H9 (cell line): ENCODE data around the gene CRYBA2. TPM values are rescaled to one million over a fixed set of nuclear protein-coding genes. Genes with fewer than 3 reads are reported as not detected.

ENCODE experiments used
- DNase-seq: peaks from one replicate; pipeline ENCODE4 v3.0.0-alpha.2; 2017
- H2AFZ ChIP-seq: one replicate; pipeline ENCODE4 v1.6.1; 2013; ENCODE audit warnings: mild to moderate bottlenecking, low read length, control low read depth, moderate library complexity
- H2AK5ac ChIP-seq: 2 replicates; pipeline ENCODE4 v1.6.1; 2013; ENCODE audit warnings: low read length, control low read depth, mixed read lengths; ENCODE audit not compliant: insufficient read length
- H2BK120ac ChIP-seq: one replicate; pipeline ENCODE4 v1.6.1; 2013; ENCODE audit warnings: low read depth, mild to moderate bottlenecking, low read length, control low read depth, inconsistent platforms; ENCODE audit not compliant: poor library complexity, severe bottlenecking
- H2BK12ac ChIP-seq: 2 replicates; pipeline ENCODE4 v1.6.1; 2013; ENCODE audit warnings: low read length, control low read depth, mixed read lengths, low read depth; ENCODE audit not compliant: insufficient read length
- H2BK15ac ChIP-seq: 2 replicates; pipeline ENCODE4 v1.6.1; 2013; ENCODE audit warnings: low read depth, low read length, control low read depth
- H2BK20ac ChIP-seq: one replicate; pipeline ENCODE4 v1.6.1; 2013; ENCODE audit warnings: low read depth, mild to moderate bottlenecking, low read length, control low read depth, inconsistent platforms; ENCODE audit not compliant: poor library complexity, severe bottlenecking
- H2BK5ac ChIP-seq: 2 replicates; pipeline ENCODE4 v1.6.1; 2013; ENCODE audit warnings: low read length, control low read depth, mixed read lengths; ENCODE audit not compliant: insufficient read length
- H3K14ac ChIP-seq: 2 replicates; pipeline ENCODE4 v1.6.1; 2013; ENCODE audit warnings: low read length, control low read depth; ENCODE audit not compliant: insufficient read depth
- H3K18ac ChIP-seq: 2 replicates; pipeline ENCODE4 v1.6.1; 2013; ENCODE audit warnings: low read depth, mild to moderate bottlenecking, mixed read lengths, low read length, control low read depth; ENCODE audit not compliant: insufficient read length
- H3K23ac ChIP-seq: 2 replicates; pipeline ENCODE4 v1.6.1; 2013; ENCODE audit warnings: low read length, control low read depth, mixed read lengths, low read depth; ENCODE audit not compliant: insufficient read length
- H3K23me2 ChIP-seq: 2 replicates; pipeline ENCODE4 v1.6.1; 2013; ENCODE audit warnings: low read depth, mild to moderate bottlenecking, mixed read lengths, low read length, control low read depth; ENCODE audit not compliant: insufficient read length, poor library complexity, severe bottlenecking
- H3K27ac ChIP-seq: 2 replicates; pipeline ENCODE4 v1.5.1; 2013; ENCODE audit warnings: low read length, control low read depth, mixed read lengths, low read depth; ENCODE audit not compliant: insufficient read length
- H3K27me3 ChIP-seq: 2 replicates; pipeline ENCODE4 v1.6.1; 2013; ENCODE audit warnings: low read length, control low read depth, inconsistent platforms; ENCODE audit not compliant: insufficient read depth
- H3K4ac ChIP-seq: 2 replicates; pipeline ENCODE4 v1.6.1; 2013; ENCODE audit warnings: low read depth, mild to moderate bottlenecking, control low read depth, inconsistent platforms, low read length, moderate library complexity
- H3K4me1 ChIP-seq: 2 replicates; pipeline ENCODE4 v1.6.1; 2013; ENCODE audit warnings: low read length, control low read depth, inconsistent platforms; ENCODE audit not compliant: insufficient read depth
- H3K4me2 ChIP-seq: 2 replicates; pipeline ENCODE4 v1.6.1; 2013; ENCODE audit warnings: low read length, control low read depth, mixed read lengths; ENCODE audit not compliant: insufficient read length, insufficient read depth
- H3K56ac ChIP-seq: 2 replicates; pipeline ENCODE4 v1.6.1; 2013; ENCODE audit warnings: low read depth, mild to moderate bottlenecking, mixed read lengths, low read length, control low read depth; ENCODE audit not compliant: insufficient read length
- H3K79me1 ChIP-seq: 2 replicates; pipeline ENCODE4 v1.6.1; 2013; ENCODE audit warnings: low read depth, mild to moderate bottlenecking, moderate library complexity, low read length, control low read depth, inconsistent platforms; ENCODE audit not compliant: insufficient read depth, poor library complexity, severe bottlenecking
- H3K79me2 ChIP-seq: 2 replicates; pipeline ENCODE4 v1.6.1; 2013; ENCODE audit warnings: low read length, control low read depth, inconsistent platforms; ENCODE audit not compliant: insufficient read depth
- H3K9ac ChIP-seq: 2 replicates; pipeline ENCODE4 v1.6.1; 2013; ENCODE audit warnings: low read length, control low read depth, mixed read lengths; ENCODE audit not compliant: insufficient read length; ENCODE audit errors: extremely low read depth
- H3K9me3 ChIP-seq: one replicate; pipeline ENCODE4 v1.6.1; 2013; ENCODE audit warnings: low read depth, low read length, inconsistent platforms; ENCODE audit not compliant: control insufficient read depth
- H3T11ph ChIP-seq: one replicate; pipeline ENCODE4 v1.6.1; 2013; ENCODE audit warnings: mild to moderate bottlenecking, low read length, control low read depth, inconsistent platforms
- H4K20me1 ChIP-seq: one replicate; pipeline ENCODE4 v1.6.1; 2013; ENCODE audit not compliant: control insufficient read depth, insufficient read length, insufficient read depth
- H4K5ac ChIP-seq: 2 replicates; pipeline ENCODE4 v1.6.1; 2013; ENCODE audit warnings: low read depth, mild to moderate bottlenecking, mixed read lengths, low read length, control low read depth; ENCODE audit not compliant: insufficient read length
- H4K8ac ChIP-seq: replicated peaks from 2 replicates; pipeline ENCODE4 v1.6.1; 2013; ENCODE audit warnings: low read length, control low read depth, mixed read lengths, low read depth; ENCODE audit not compliant: insufficient read length
- H4K91ac ChIP-seq: 2 replicates; pipeline ENCODE4 v1.6.1; 2013; ENCODE audit warnings: low read depth, mild to moderate bottlenecking, moderate library complexity, mixed read lengths, low read length, control low read depth; ENCODE audit not compliant: insufficient read length
- H3K27ac Mint-ChIP-seq, 3 experiments: 2 replicates in 2 of 3; 3 replicates in 1 of 3; pipeline ENCODE4 v1.8.0; 2020 to 2021; ENCODE audit warnings: mixed read lengths in 3 of 3, mild to moderate bottlenecking in 1 of 3, moderate library complexity in 1 of 3
- H3K27me3 Mint-ChIP-seq: 2 replicates; pipeline ENCODE4 v1.8.0; 2021; ENCODE audit warnings: low read depth, mild to moderate bottlenecking, moderate library complexity, mixed read lengths
- H3K36me3 Mint-ChIP-seq, 3 experiments: 2 replicates in 2 of 3; 3 replicates in 1 of 3; pipeline ENCODE4 v1.8.0; 2020 to 2021; ENCODE audit warnings: low read depth in 3 of 3, mixed read lengths in 3 of 3; ENCODE audit not compliant: insufficient read depth in 1 of 3
- H3K4me1 Mint-ChIP-seq, 2 experiments: 2 replicates each; pipeline ENCODE4 v1.8.0; 2020; ENCODE audit warnings: mixed read lengths in 2 of 2
- H3K4me3 Mint-ChIP-seq, 2 experiments: 2 replicates in 1 of 2; 3 replicates in 1 of 2; pipeline ENCODE4 v1.8.0; 2020 to 2021; ENCODE audit warnings: mild to moderate bottlenecking in 2 of 2, mixed read lengths in 2 of 2, moderate library complexity in 1 of 2
- H3K9me3 Mint-ChIP-seq, 2 experiments: 2 replicates in 1 of 2; 3 replicates in 1 of 2; pipeline ENCODE4 v1.8.0; 2020; ENCODE audit warnings: mild to moderate bottlenecking in 2 of 2, mixed read lengths in 2 of 2, moderate library complexity in 1 of 2
- WGBS: extraction: QIAGEN DNeasy Blood & Tissue Kit; methylation state at CpG from one replicate; pipeline ENCODE4 v1.1.7; 2013; ENCODE audit warnings: missing lambda C conversion rate, low lambda C conversion rate, mixed read lengths; ENCODE audit not compliant: insufficient read length; ENCODE audit errors: extremely low coverage; 5-methylcytosine and 5-hydroxymethylcytosine counted together
- total RNA-seq: library from RNA; stranded (reverse); gene quantifications from 2 replicates; pipeline ENCODE4 v1.2.1, GENCODE V29; 2021
- TF ChIP-seq, protein P1 (sequence below): fragments of 200-600 bp; sonication (generic); conservative IDR thresholded peaks from 3 replicates; pipeline ENCODE4 v1.8.0; 2021; ENCODE audit warnings: antibody characterized with exemption, mild to moderate bottlenecking

Gene CRYBA2
- total RNA-seq, 1 experiment from 2014 or later = not detected

DNA sequence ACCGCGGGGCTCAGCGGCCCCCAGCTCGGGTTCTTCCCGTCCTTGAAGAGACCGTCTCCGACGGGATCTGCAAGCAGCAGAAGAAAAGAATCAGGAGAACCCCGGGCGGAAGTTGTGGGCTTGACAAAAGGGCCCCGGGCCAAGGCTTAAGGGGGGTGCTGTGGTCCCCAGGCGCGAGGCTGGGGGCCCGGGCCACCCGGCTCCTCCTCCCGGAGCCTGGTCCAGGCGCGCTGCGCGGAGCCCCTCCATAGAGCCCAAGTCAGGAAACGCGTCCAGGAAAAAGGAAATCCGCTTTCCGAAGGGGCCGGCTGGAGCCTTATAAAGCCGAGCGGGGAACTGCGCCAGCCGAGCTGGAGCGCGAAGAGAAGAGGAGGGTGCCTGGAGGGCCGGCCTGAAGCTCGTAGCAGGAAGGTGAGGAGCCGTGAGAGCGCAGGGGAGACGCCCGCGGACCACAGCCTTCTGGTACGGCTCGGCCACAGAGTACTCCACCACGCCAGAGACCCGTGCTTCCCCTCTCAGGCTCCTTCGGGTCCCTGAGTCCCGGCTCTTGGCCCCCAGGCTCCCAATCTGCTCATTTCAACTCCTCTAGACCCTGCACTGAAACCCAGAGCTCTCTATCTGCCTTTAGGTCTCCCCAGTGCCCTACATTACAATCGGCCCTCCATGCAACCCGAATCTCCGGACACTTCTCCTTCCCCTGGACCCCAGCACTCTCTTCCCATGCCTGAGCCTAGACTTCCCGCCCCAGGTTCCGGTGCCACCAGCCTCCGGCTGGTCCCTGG is 8.8 kb downstream of the CRYBA2 start:
- no peak overlapping the region for H3K27ac ChIP-seq
- H4K91ac ChIP-seq = no peak overlapping the region
- H4K5ac ChIP-seq = no peak overlapping the region
- H3K14ac ChIP-seq = no peak overlapping the region
- H2AFZ ChIP-seq = no peak overlapping the region
- peak overlapping the region; percentile 42 for H3K4me2 ChIP-seq
- H3K27me3 Mint-ChIP-seq = peaks cover 99% of the 10 kb centered on the region
- no peaks in the 10 kb centered on the region for H4K20me1 ChIP-seq
- no peaks in the 10 kb centered on the region for H3K79me1 ChIP-seq
- WGBS = no CpG with 5 or more reads among the region's 50 CpGs
- TF ChIP-seq, protein P1, sequence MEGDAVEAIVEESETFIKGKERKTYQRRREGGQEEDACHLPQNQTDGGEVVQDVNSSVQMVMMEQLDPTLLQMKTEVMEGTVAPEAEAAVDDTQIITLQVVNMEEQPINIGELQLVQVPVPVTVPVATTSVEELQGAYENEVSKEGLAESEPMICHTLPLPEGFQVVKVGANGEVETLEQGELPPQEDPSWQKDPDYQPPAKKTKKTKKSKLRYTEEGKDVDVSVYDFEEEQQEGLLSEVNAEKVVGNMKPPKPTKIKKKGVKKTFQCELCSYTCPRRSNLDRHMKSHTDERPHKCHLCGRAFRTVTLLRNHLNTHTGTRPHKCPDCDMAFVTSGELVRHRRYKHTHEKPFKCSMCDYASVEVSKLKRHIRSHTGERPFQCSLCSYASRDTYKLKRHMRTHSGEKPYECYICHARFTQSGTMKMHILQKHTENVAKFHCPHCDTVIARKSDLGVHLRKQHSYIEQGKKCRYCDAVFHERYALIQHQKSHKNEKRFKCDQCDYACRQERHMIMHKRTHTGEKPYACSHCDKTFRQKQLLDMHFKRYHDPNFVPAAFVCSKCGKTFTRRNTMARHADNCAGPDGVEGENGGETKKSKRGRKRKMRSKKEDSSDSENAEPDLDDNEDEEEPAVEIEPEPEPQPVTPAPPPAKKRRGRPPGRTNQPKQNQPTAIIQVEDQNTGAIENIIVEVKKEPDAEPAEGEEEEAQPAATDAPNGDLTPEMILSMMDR = no peak
- H2AK5ac ChIP-seq = no peak overlapping the region
- H3K9ac ChIP-seq = no peak overlapping the region
- no peak overlapping the region for H2BK5ac ChIP-seq
- no peaks in the 10 kb centered on the region for H3K9me3 ChIP-seq
- H3K4ac ChIP-seq = no peak overlapping the region
- H3K4me1 Mint-ChIP-seq = peaks cover 10 to 31% of the 10 kb centered on the region in 2 experiments
- peaks cover 16% of the 10 kb centered on the region for H3K23me2 ChIP-seq
- peaks cover 2 to 5% of the 10 kb centered on the region in 2 experiments; a peak in 2 of 5 replicates for H3K9me3 Mint-ChIP-seq
- H3K27ac Mint-ChIP-seq = no peak overlapping the region
- no peaks in the 10 kb centered on the region; the same call in 1 of the 2 replicates for H3K4me1 ChIP-seq
- no peaks in the 10 kb centered on the region for H3K79me2 ChIP-seq
- no peak overlapping the region for H3K23ac ChIP-seq
- H3K4me3 Mint-ChIP-seq = peak overlapping the region; percentile 45 to 82
- H2BK12ac ChIP-seq = no peak overlapping the region
- DNase-seq = peak; percentile 58
- peaks cover 83% of the 10 kb centered on the region for H3K27me3 ChIP-seq
- no peak overlapping the region for H2BK120ac ChIP-seq
- H2BK20ac ChIP-seq = no peak overlapping the region
- no peak overlapping the region for H4K8ac ChIP-seq
- no peak overlapping the region for H2BK15ac ChIP-seq
- H3K18ac ChIP-seq = no peak overlapping the region
- H3K56ac ChIP-seq = no peak overlapping the region
- no peak overlapping the region for H3T11ph ChIP-seq
- H3K36me3 Mint-ChIP-seq = peaks cover 0 to 3% (median 0%) of the 10 kb centered on the region in 3 experiments; a peak in 1 of 7 replicates
